Sigmoid colon (tissue), 7 donors: ENCODE results near the gene FAM185A. TPM values are rescaled to one million over a fixed set of nuclear protein-coding genes. Genes with fewer than 3 reads are reported as not detected.
"Not testable (repeated sequence)": the region's sequence is repeated elsewhere in the genome, so short reads cannot be mapped to it uniquely, and the experiment has no call there.

Experiments
- DNase-seq: peaks from one replicate; pipeline ENCODE4 v3.0.0-alpha.2; 2019
- H3K27ac ChIP-seq, 4 donors: fragments of 200-600 bp; sonication (generic); one replicate each; pipeline ENCODE4 v1.5.1; 2016 to 2019; ENCODE audit warnings: mild to moderate bottlenecking in 1 of 4
- H3K27me3 ChIP-seq, 3 donors: fragments of 200-600 bp; sonication (generic); one replicate each; pipeline ENCODE4 v1.5.1; 2019; ENCODE audit warnings: mild to moderate bottlenecking in 1 of 3
- H3K36me3 ChIP-seq, 4 donors: fragments of 200-600 bp; sonication (generic); one replicate each; pipeline ENCODE4 v1.5.1; 2016 to 2019
- H3K4me1 ChIP-seq, 4 donors: fragments of 200-600 bp; sonication (generic); one replicate each; pipeline ENCODE4 v1.5.1; 2017 to 2019
- H3K4me3 ChIP-seq, 4 donors: fragments of 200-600 bp; sonication (generic); one replicate each; pipeline ENCODE4 v1.5.1; 2017 to 2019; ENCODE audit warnings: mild to moderate bottlenecking in 2 of 4, moderate library complexity in 1 of 4
- H3K9me3 ChIP-seq, 4 donors: fragments of 200-600 bp in 3 of 4; sonication (generic) in 3 of 4; one replicate each; pipeline versions ENCODE4 v1.5.1 to v1.6.1; 2013 to 2019
- EP300 ChIP-seq, 4 donors: sonication (generic); formaldehyde crosslinking; IDR thresholded peaks; one replicate each; pipeline ENCODE4 v1.6.1; 2017; ENCODE audit warnings: antibody characterized with exemption in 4 of 4
- POLR2AphosphoS5 ChIP-seq, 4 donors: sonication (generic); formaldehyde crosslinking; IDR thresholded peaks; one replicate each; pipeline ENCODE4 v1.6.1; 2017; ENCODE audit warnings: antibody characterized with exemption in 4 of 4
- WGBS, 2 donors: extraction: QIAGEN DNeasy Blood & Tissue Kit; methylation state at CpG; one replicate each; pipeline ENCODE4 v1.1.7; 2013; 5-methylcytosine and 5-hydroxymethylcytosine counted together
- intact Hi-C: fragments of 100-400 bp; cut with DNase I; formaldehyde crosslinking; loops from one replicate; pipeline ENCODE4 v1.15.1; 2023
- polyA plus RNA-seq, 3 donors: library from polyadenylated mRNA; stranded (reverse); fragments of 200-250 nt; gene quantifications; one replicate each; pipeline ENCODE4 v1.2.3, GENCODE V29; 2013
- total RNA-seq, 4 donors: library from RNA; depleted of rRNA; stranded (reverse); fragments of >200 nt; gene quantifications; one replicate each; pipeline ENCODE4 v1.1.0, GENCODE V29; 2016
- donor health status: healthy with polysubstance abuse.
- donor health status: Bipolar disorder and iron deficiency.
- donor health status: healthy.

FAM185A gene
- total RNA-seq (10 to 100 TPM; 14.8 to 17.5 (median 16.5) TPM), polyA plus RNA-seq (1 to 10 TPM; 4.8 to 6.0 (median 4.9) TPM)

DNA sequence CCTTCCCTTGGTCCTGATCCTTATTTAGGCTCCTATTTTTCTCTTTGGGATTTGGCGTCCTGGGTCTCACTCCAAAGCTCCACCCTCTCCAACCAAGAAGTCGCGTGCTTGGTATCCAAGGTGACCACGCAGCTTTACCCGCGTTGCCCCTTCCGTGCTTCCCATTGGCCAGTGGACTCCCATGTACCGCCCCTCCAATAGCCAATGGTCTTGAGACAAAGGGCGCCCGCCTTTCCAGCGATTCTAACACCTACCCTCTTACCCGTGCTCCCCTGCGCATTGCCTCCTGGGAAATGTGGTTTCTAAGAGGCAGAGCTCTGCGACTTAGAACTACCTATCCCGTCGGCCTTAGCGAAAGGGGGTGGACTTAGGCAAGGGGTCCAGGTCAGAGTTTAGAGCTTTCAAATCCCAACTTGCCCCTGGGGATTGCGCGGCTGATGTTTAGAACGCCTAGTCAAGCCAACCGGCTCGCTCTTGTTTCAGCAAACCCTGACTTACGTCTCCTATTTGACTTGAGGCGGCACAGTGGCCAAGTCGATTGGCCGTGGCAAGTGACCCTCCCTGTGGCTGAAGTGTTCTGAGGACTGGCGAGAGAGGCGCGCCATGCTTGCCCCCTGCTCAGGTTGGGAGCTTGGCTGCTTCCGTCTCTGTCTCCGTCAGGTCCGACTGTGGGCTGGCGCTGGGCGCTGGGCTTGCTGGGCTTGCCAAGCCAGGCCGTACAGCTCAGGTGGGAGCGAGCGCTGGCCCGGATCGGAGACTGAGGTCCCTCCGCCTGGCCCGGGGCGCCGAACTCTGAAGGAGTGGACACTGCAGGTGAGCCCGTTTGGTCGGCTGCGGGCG, at the start of gene FAM185A:
FAM185A (plus strand) TSS at position 395 of the 840 bp plus-strand sequence; CDS start at position 604, 209 bp downstream.
- DNase-seq: peak; percentile 100
- Histone ChIP-seq H3K27ac (peak within 1 kb of the TSS; percentile 73 to 81 (median 76)), H3K4me1 (peaks cover 0 to 20% (median 13%) of the 10 kb centered on the region in 4 donors), H3K4me3 (peak within 1 kb of the TSS; percentile 51 to 70 (median 62))
- H3K27me3 ChIP-seq, intact Hi-C loops, H3K9me3 ChIP-seq, H3K36me3 ChIP-seq: not testable (repeated sequence)
- peak in 3 of 4 donors; percentile 32 to 78 (median 50) for TF ChIP-seq POLR2AphosphoS5 (IDR thresholded peaks at IDR 0.05)
- TF ChIP-seq EP300 (IDR thresholded peaks at IDR 0.05): peak in 1 of 4 donors; percentile 50
- WGBS, 2 donors: 1% methylated on average over 47 of the region's 47 CpGs

- WGBS, 2 donors: 38 to 45% methylated on average over 5 of the region's 5 CpGs
- H3K9me3 ChIP-seq, H3K27ac ChIP-seq, H3K4me1 ChIP-seq, H3K27me3 ChIP-seq, H3K4me3 ChIP-seq, H3K36me3 ChIP-seq, DNase-seq, intact Hi-C loops: not testable (repeated sequence)
These were observed 35.6 kb upstream of the FAM185A start for GRCh38 chr7:102713011-102713690.

DNA sequence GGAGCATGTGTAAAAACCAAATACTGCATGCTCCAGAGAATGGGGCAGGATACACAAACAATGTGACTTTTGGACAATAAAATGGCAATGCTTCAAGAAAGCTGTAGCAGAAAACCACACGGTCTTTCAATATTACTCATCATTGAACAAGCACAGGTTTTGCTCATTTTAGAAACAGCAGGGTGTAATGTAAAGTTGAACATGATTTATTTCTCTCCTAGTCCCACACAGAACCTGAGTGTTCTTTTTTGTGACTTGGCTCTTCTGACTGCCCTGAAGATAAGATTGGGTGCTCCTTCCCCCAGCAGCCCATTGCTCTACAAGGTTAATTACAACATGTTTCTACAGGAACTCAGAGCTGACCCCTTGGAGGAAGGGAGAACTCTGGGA, 35.1 kb upstream of the FAM185A start:
- H3K36me3 ChIP-seq, DNase-seq, H3K4me3 ChIP-seq, H3K9me3 ChIP-seq, H3K27ac ChIP-seq, intact Hi-C loops, H3K4me1 ChIP-seq, H3K27me3 ChIP-seq: not testable (repeated sequence)
- no CpG with 5 or more reads among the region's 1 CpG for WGBS, 2 donors

DNA sequence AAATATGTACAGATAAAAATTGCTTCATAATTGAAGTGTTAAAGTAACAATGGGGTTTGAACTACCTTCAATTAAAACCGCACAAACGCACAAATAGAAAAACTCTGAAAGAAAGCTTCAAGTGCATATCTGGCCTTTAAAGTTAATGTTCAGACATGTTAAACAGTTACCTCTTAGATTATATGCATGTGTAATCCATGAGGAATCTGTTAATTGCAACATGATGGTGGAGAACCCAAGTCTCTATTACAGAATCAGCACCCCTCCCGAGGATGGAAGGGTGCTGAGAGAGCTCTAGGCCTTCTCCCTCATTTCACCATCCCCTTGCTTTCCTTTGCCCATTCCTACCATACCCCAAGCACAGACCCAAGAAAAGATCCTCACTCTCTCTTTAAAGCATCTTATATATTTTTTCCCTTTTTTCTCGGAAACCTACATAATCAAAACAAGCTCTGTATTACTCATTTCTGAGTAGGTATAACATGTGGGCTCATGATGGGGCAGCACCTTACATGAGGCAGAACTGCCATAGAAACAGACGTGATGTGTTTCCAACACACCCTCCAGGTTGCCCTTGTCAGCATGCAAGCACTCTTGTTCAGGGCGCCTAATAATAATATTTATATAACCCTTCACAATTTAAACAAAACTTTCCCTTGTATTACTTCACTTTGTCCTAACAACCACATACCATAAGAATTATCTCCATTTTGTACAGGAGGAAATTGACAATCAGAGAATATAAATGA, 33.9 kb upstream of the FAM185A start:
- H3K27ac ChIP-seq, H3K27me3 ChIP-seq, DNase-seq, H3K9me3 ChIP-seq, intact Hi-C loops, H3K4me1 ChIP-seq, H3K36me3 ChIP-seq, H3K4me3 ChIP-seq: not testable (repeated sequence)
- WGBS, 2 donors: 70 to 73% methylated on average over 3 to 5 of the region's 6 CpGs

DNA sequence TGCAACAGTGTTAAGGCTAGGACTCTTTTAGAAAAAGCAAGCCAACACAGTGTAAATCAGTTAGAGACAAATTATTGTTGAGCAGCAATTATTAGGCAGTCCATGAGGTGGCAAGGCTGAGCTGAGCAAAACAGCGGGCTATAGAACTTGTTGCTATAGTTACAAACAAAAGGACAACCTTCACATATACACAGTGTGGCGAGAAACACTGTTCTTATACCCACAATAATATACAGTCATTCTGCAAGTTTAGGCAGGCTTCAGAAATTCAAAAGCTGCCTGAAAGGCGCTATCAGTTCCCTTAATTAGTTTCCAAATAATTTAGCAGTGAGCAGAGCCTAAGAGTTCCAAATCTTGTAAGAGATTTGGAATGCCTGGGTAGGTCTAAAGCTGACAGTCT, 33.1 kb upstream of the FAM185A start:
- H3K27me3 ChIP-seq, H3K4me3 ChIP-seq, H3K9me3 ChIP-seq, H3K27ac ChIP-seq, intact Hi-C loops, H3K4me1 ChIP-seq, DNase-seq, H3K36me3 ChIP-seq: not testable (repeated sequence)
- 45 to 50% methylated on average over 2 to 3 of the region's 3 CpGs for WGBS, 2 donors

GRCh38 chr7:102718491-102718890, 30.3 kb upstream of the FAM185A start:
- H3K27me3 ChIP-seq, H3K4me1 ChIP-seq, DNase-seq, H3K4me3 ChIP-seq, intact Hi-C loops, H3K9me3 ChIP-seq, H3K36me3 ChIP-seq, H3K27ac ChIP-seq: not testable (repeated sequence)

DNA sequence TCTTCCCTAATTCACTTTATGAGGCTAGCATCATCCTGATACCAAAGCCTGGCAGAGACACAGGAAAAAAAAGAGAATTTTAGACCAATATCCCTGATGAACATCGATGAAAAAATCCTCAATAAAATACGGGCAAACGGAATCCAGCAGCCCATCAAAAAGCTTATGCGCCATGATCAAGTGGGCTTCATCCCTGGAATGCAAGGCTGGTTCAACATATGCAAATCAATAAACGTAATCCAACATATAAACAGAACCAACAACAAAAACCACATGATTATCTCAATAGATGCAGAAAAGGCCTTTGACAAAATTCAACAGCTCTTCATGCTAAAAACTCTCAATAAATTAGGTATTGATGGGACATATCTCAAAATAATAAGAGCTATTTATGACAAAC, 22.6 kb upstream of the FAM185A start:
- H3K27ac ChIP-seq, H3K4me1 ChIP-seq, H3K27me3 ChIP-seq, intact Hi-C loops, DNase-seq, H3K4me3 ChIP-seq, H3K9me3 ChIP-seq, H3K36me3 ChIP-seq: not testable (repeated sequence)
- WGBS, 2 donors: 93 to 96% methylated on average over 5 of the region's 5 CpGs

GRCh38 chr7:102729670-102730069, 19.1 kb upstream of the FAM185A start:
- 77 to 86% methylated on average over 2 of the region's 2 CpGs for WGBS, 2 donors
- intact Hi-C loops: not testable (repeated sequence)

GRCh38 chr7:102730431-102730830, 18.4 kb upstream of the FAM185A start:
- H3K27ac ChIP-seq, H3K27me3 ChIP-seq, DNase-seq, intact Hi-C loops, H3K4me1 ChIP-seq, H3K4me3 ChIP-seq, H3K36me3 ChIP-seq, H3K9me3 ChIP-seq: not testable (repeated sequence)
- WGBS, 2 donors: 84 to 92% methylated on average over 1 of the region's 3 CpGs

More at GRCh38 chr7:102729670-102730069, 19.1 kb upstream of the FAM185A start:
- H3K9me3 ChIP-seq, DNase-seq, H3K27me3 ChIP-seq, H3K27ac ChIP-seq, H3K4me1 ChIP-seq, H3K36me3 ChIP-seq, H3K4me3 ChIP-seq: not testable (repeated sequence)

- H3K4me3 ChIP-seq, H3K27me3 ChIP-seq, intact Hi-C loops, DNase-seq, H3K36me3 ChIP-seq, H3K4me1 ChIP-seq, H3K9me3 ChIP-seq: not testable (repeated sequence)
- WGBS, 2 donors: 45 to 70% methylated on average over 2 to 3 of the region's 4 CpGs
- H3K27ac ChIP-seq: peak overlapping the region in 1 of 4 donors; percentile 59
These were observed 6.6 kb upstream of the FAM185A start for GRCh38 chr7:102742002-102742771.

- WGBS, 2 donors: 70 to 78% methylated on average over 9 of the region's 9 CpGs
- H3K4me1 ChIP-seq, DNase-seq, H3K27me3 ChIP-seq, H3K9me3 ChIP-seq, intact Hi-C loops, H3K4me3 ChIP-seq, H3K27ac ChIP-seq, H3K36me3 ChIP-seq: not testable (repeated sequence)
These were observed 4.9 kb upstream of the FAM185A start for GRCh38 chr7:102743861-102744260.
